HEK293 (cell line): ENCODE measurements around the gene EFEMP1.

Experiments
- CTCF ChIA-PET: fragments of 350-600 bp; formaldehyde crosslinking; extraction: SDS; loops from one replicate; lab custom pipeline; 2021; ENCODE audit warnings: antibody characterized with exemption; lab: Yijun Ruan, JAX
- POLR2A ChIA-PET: fragments of 300-600 bp; formaldehyde crosslinking; extraction: SDS; loops from one replicate; lab custom pipeline; 2020; ENCODE audit warnings: antibody characterized with exemption, inconsistent platforms; lab: Yijun Ruan, JAX
- H3K27ac ChIP-seq: fragments of 200-500 bp; sonication (Bioruptor generic); 2 replicates; pipeline ENCODE4 v1.5.1; 2014; ENCODE audit warnings: low read depth, low read length, control low read depth, inconsistent platforms; ENCODE audit errors: extremely low read depth
- H3K36me3 ChIP-seq, 2 experiments: fragments of 200-500 bp in 1 of 2; sonication (Bioruptor generic) in 1 of 2; 1 replicate in 1 of 2; 2 replicates in 1 of 2; pipeline ENCODE4 v1.5.1; 2014 to 2017; ENCODE audit warnings: inconsistent platforms in 2 of 2, low read length in 2 of 2; ENCODE audit not compliant: control insufficient read depth in 2 of 2, insufficient read depth in 1 of 2
- H3K4me1 ChIP-seq: fragments of 200-500 bp; sonication (Bioruptor generic); 2 replicates; pipeline ENCODE4 v1.5.1; 2014; ENCODE audit warnings: mild to moderate bottlenecking, low read length, inconsistent platforms; ENCODE audit not compliant: control insufficient read depth, insufficient read depth
- H3K4me3 ChIP-seq: 2 replicates; pipeline ENCODE4 v1.5.1; 2011; ENCODE audit warnings: low read depth, mild to moderate bottlenecking, control low read depth, low read length, moderate library complexity
- H3K9me3 ChIP-seq: fragments of 200-500 bp; sonication (Bioruptor generic); 2 replicates; pipeline ENCODE4 v1.5.1; 2014; ENCODE audit warnings: low read depth, low read length, inconsistent platforms; ENCODE audit not compliant: control insufficient read depth, insufficient read depth
- BCL11B ChIP-seq: fragments of 450-650 bp; formaldehyde crosslinking; IDR thresholded peaks from 2 replicates; pipeline ENCODE4 v1.5.1; 2016; ENCODE audit warnings: low read depth, missing biosample characterization, missing genetic modification characterization
- ELK4 ChIP-seq: IDR thresholded peaks from 2 replicates; pipeline ENCODE4 v1.6.1; 2011; ENCODE audit warnings: mild to moderate bottlenecking, low read depth, low read length, borderline replicate concordance
- PATZ1 ChIP-seq: fragments of 450-650 bp; formaldehyde crosslinking; IDR thresholded peaks from 2 replicates; pipeline ENCODE4 v1.5.1; 2016; ENCODE audit warnings: missing biosample characterization, missing genetic modification characterization
- ZBTB44 ChIP-seq: fragments of 450-650 bp; IDR thresholded peaks from 2 replicates; pipeline ENCODE4 v1.5.1; 2018; ENCODE audit warnings: missing biosample characterization, mild to moderate bottlenecking, missing genetic modification characterization
- ZBTB8A ChIP-seq: fragments of 450-650 bp; formaldehyde crosslinking; IDR thresholded peaks from 2 replicates; pipeline ENCODE4 v1.5.1; 2016; ENCODE audit warnings: missing biosample characterization, missing genetic modification characterization
- ZNF112 ChIP-seq: fragments of 450-650 bp; formaldehyde crosslinking; IDR thresholded peaks from 2 replicates; pipeline ENCODE4 v1.5.0; 2017; ENCODE audit warnings: missing biosample characterization, missing genetic modification characterization
- ZNF140 ChIP-seq: fragments of 450-650 bp; formaldehyde crosslinking; IDR thresholded peaks from 2 replicates; pipeline ENCODE4 v1.5.1; 2016; ENCODE audit warnings: missing biosample characterization, missing genetic modification characterization
- ZNF16 ChIP-seq: fragments of 450-650 bp; formaldehyde crosslinking; IDR thresholded peaks from 2 replicates; pipeline ENCODE4 v1.5.1; 2016; ENCODE audit warnings: low read depth, missing biosample characterization, missing genetic modification characterization
- ZNF211 ChIP-seq: fragments of 450-650 bp; formaldehyde crosslinking; IDR thresholded peaks from 2 replicates; pipeline ENCODE4 v1.5.1; 2016; ENCODE audit warnings: low read depth, missing biosample characterization, missing genetic modification characterization
- ZNF266 ChIP-seq: fragments of 450-650 bp; formaldehyde crosslinking; IDR thresholded peaks from 2 replicates; pipeline ENCODE4 v1.5.1; 2016; ENCODE audit warnings: missing biosample characterization, missing genetic modification characterization, low read depth
- ZNF274 ChIP-seq, 2 experiments: fragments of 200-500 bp in 1 of 2; fragments of 450-650 bp in 1 of 2; sonication (Bioruptor generic) in 1 of 2; formaldehyde crosslinking in 1 of 2; IDR thresholded peaks; 2 replicates each; pipeline versions ENCODE4 v1.5.1 to v1.6.1; 2014 to 2016; ENCODE audit warnings: borderline replicate concordance in 1 of 2, inconsistent platforms in 1 of 2, low read length in 1 of 2, missing biosample characterization in 1 of 2, missing genetic modification characterization in 1 of 2
- ZNF302 ChIP-seq: fragments of 450-650 bp; formaldehyde crosslinking; IDR thresholded peaks from 2 replicates; pipeline ENCODE4 v1.5.1; 2016; ENCODE audit warnings: missing biosample characterization, missing genetic modification characterization, low read depth
- ZNF366 ChIP-seq: fragments of 450-650 bp; formaldehyde crosslinking; conservative IDR thresholded peaks from 2 replicates; pipeline ENCODE4 v1.5.1; 2016; ENCODE audit warnings: missing biosample characterization, missing genetic modification characterization
- ZNF404 ChIP-seq: fragments of 450-650 bp; formaldehyde crosslinking; IDR thresholded peaks from 2 replicates; pipeline ENCODE4 v1.5.1; 2017; ENCODE audit warnings: missing biosample characterization, missing genetic modification characterization
- ZNF473 ChIP-seq: fragments of 450-650 bp; formaldehyde crosslinking; IDR thresholded peaks from 2 replicates; pipeline ENCODE4 v1.5.1; 2017; ENCODE audit warnings: missing biosample characterization, missing genetic modification characterization
- ZNF600 ChIP-seq: fragments of 450-650 bp; formaldehyde crosslinking; IDR thresholded peaks from 2 replicates; pipeline ENCODE4 v1.5.1; 2016; ENCODE audit warnings: missing biosample characterization, missing genetic modification characterization
- ZNF621 ChIP-seq: fragments of 450-650 bp; formaldehyde crosslinking; IDR thresholded peaks from 2 replicates; pipeline ENCODE4 v1.5.1; 2017; ENCODE audit warnings: missing biosample characterization, missing genetic modification characterization
- ZNF624 ChIP-seq: fragments of 450-650 bp; formaldehyde crosslinking; IDR thresholded peaks from 2 replicates; pipeline ENCODE4 v1.5.1; 2017; ENCODE audit warnings: missing biosample characterization, missing genetic modification characterization
- ZNF658 ChIP-seq: fragments of 450-650 bp; formaldehyde crosslinking; IDR thresholded peaks from 2 replicates; pipeline ENCODE4; 2016; ENCODE audit warnings: missing biosample characterization, missing genetic modification characterization
- ZNF670 ChIP-seq: fragments of 450-650 bp; formaldehyde crosslinking; IDR thresholded peaks from 2 replicates; pipeline ENCODE4 v1.5.1; 2016; ENCODE audit warnings: missing biosample characterization, missing genetic modification characterization, low read depth
- ZNF707 ChIP-seq: fragments of 450-650 bp; formaldehyde crosslinking; IDR thresholded peaks from 2 replicates; pipeline ENCODE4 v1.5.1; 2016; ENCODE audit warnings: missing biosample characterization, missing genetic modification characterization
- ZNF747 ChIP-seq: fragments of 450-650 bp; formaldehyde crosslinking; IDR thresholded peaks from 2 replicates; pipeline ENCODE4 v1.5.1; 2016; ENCODE audit warnings: missing biosample characterization, missing genetic modification characterization

Gene EFEMP1

GRCh38 chr2:55922291-55922907 is 1.2 kb downstream of the EFEMP1 start (continued):
- TF ChIP-seq ZNF670 (tag by site-specific recombination) = no peak
- no peak for TF ChIP-seq ZNF621 (tag by site-specific recombination)
- TF ChIP-seq ZNF112 = no peak
- no peak for TF ChIP-seq ZNF274 (IDR thresholded peaks at IDR 0.05; ENCODE audit: low read length)
- no peak for TF ChIP-seq ZNF274 (tag by site-specific recombination; IDR thresholded peaks at IDR 0.05; ENCODE audit: borderline replicate concordance)
- no peak for TF ChIP-seq ZNF600
- no peak for TF ChIP-seq ZNF16 (tag by site-specific recombination)

GRCh38 chr2:55919574-55919973 is 4.0 kb downstream of the EFEMP1 start:
- TF ChIP-seq ZNF404 (tag by site-specific recombination) (no peak), ELK4 (no peak), ZNF473 (no peak), ZNF140 (no peak), ZNF658 (no peak), BCL11B (no peak), ZBTB8A (no peak), ZNF747 (tag by site-specific recombination) (no peak), ZNF707 (tag by site-specific recombination) (no peak), ZBTB44 (tag by site-specific recombination) (no peak), ZNF366 (tag by site-specific recombination) (no peak), ZNF211 (no peak), ZNF302 (tag by site-specific recombination) (no peak), ZNF624 (tag by site-specific recombination) (no peak), ZNF621 (tag by site-specific recombination) (no peak), PATZ1 (tag by site-specific recombination) (no peak), ZNF266 (tag by site-specific recombination) (no peak)
- Histone ChIP-seq H3K27ac (no peak overlapping the region), H3K4me1 (peaks cover 3% of the 10 kb centered on the region; the same call in 1 of the 2 replicates), H3K4me3 (no peak overlapping the region), H3K36me3 (no peaks in the 10 kb centered on the region), H3K9me3 (no peaks in the 10 kb centered on the region)
- CTCF ChIA-PET = interaction anchor here (0.6 kb wide), 1 partner anchor 87 kb away, joined by 3 read pairs; no protein-coding TSS in a partner anchor
- POLR2A ChIA-PET = interaction anchor here (0.6 kb wide), 1 partner anchor 311 kb away, joined by 3 read pairs; no protein-coding TSS in a partner anchor
